NCI-H345 treated with DMSO at 0.1 percent for 48 hours (cell line): ENCODE measurements around the gene REG4.
"Not testable (repeated sequence)": the region's sequence is repeated elsewhere in the genome, so short reads cannot be mapped to it uniquely, and the experiment has no call there.

Experiments
- DNase-seq: peaks from one replicate; lab custom pipeline; 2025; ENCODE audit not compliant: unreplicated experiment; lab: John Stamatoyannopoulos, UW

The REG4 gene

GRCh38 chr1:119811387-119811786 is at the start of gene REG4:
Gene REG4, minus strand, starts transcription at chr1:119811460. Its CDS starts 2,691 bp downstream, at chr1:119808769.
- DNase-seq: no peak

- DNase-seq: no peak
These were observed 48.4 kb upstream of the REG4 start for GRCh38 chr1:119859647-119860046.

GRCh38 chr1:119858556-119859214 is 47.4 kb upstream of the REG4 start:
- DNase-seq: not testable (repeated sequence)

- no peak for DNase-seq
These were observed 46.9 kb upstream of the REG4 start for GRCh38 chr1:119858126-119858525.

- no peak for DNase-seq
These were observed 41.9 kb upstream of the REG4 start for GRCh38 chr1:119853155-119853554.

- DNase-seq: not testable (repeated sequence)
These were observed 32.9 kb upstream of the REG4 start for GRCh38 chr1:119844206-119844605.

GRCh38 chr1:119841306-119841705 is 30.0 kb upstream of the REG4 start:
- no peak for DNase-seq

GRCh38 chr1:119840745-119841144 is 29.5 kb upstream of the REG4 start:
- no peak for DNase-seq

GRCh38 chr1:119838236-119838635 is 27.0 kb upstream of the REG4 start:
- no peak for DNase-seq

GRCh38 chr1:119834990-119835389 is 23.7 kb upstream of the REG4 start:
- no peak for DNase-seq

GRCh38 chr1:119831027-119831426 is 19.8 kb upstream of the REG4 start:
- DNase-seq: no peak

GRCh38 chr1:119829625-119830024 is 18.4 kb upstream of the REG4 start:
- peak; percentile 99 for DNase-seq

- DNase-seq: not testable (repeated sequence)
These were observed 17.7 kb upstream of the REG4 start for GRCh38 chr1:119829006-119829405.

- no peak for DNase-seq
These were observed 17.0 kb upstream of the REG4 start for GRCh38 chr1:119828266-119828665.

- DNase-seq: no peak
These were observed 15.8 kb upstream of the REG4 start for GRCh38 chr1:119827010-119827409.

- DNase-seq: no peak
These were observed 11.1 kb upstream of the REG4 start for GRCh38 chr1:119822406-119822805.

GRCh38 chr1:119818181-119818580 is 6.9 kb upstream of the REG4 start:
- DNase-seq: no peak

GRCh38 chr1:119816407-119816806 is 5.1 kb upstream of the REG4 start:
- no peak for DNase-seq

- no peak for DNase-seq
These were observed 4.7 kb upstream of the REG4 start for GRCh38 chr1:119815928-119816327.

GRCh38 chr1:119815361-119815760 is 4.1 kb upstream of the REG4 start:
- no peak for DNase-seq

- no peak for DNase-seq
These were observed 3.0 kb upstream of the REG4 start for GRCh38 chr1:119814288-119814687.

- DNase-seq: no peak
These were observed 811 bp upstream of the REG4 start for GRCh38 chr1:119811985-119812557.

- peak; percentile 91 for DNase-seq
These were observed 2.2 kb downstream of the REG4 start for GRCh38 chr1:119808972-119809550.
